NOMO-1 (cell line): Measurements from ENCODE around the gene SLC24A1.

Experiments used
- DNase-seq, 2 experiments: peaks; one replicate each; lab custom pipeline; 2025; ENCODE audit not compliant: unreplicated experiment in 2 of 2; lab: John Stamatoyannopoulos, UW

The SLC24A1 gene

DNA sequence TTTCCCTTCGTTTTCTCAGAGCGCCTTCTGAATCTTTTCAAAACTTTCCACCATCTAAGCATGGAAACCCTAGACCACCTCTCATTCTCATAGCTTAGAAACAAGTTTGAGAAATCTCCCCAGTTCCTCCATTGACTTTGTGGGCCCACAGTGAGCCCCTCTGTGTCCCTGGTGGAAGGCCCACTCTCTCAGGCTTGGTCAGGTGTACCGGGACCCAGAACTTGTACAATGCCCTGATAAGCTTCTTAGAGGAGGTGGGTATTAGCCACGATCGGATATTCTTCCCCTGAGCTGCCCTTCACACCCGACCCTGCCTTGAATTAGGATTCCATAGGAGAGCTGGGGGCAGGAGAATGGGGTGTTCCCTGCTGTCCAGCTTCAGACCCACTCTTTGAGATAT, at the start of gene SLC24A1:
TSS of gene SLC24A1 (plus strand) at position 301 of the 400 bp plus-strand sequence. CDS start 2,143 bp downstream, outside the sequence.
- no peak for DNase-seq

DNA sequence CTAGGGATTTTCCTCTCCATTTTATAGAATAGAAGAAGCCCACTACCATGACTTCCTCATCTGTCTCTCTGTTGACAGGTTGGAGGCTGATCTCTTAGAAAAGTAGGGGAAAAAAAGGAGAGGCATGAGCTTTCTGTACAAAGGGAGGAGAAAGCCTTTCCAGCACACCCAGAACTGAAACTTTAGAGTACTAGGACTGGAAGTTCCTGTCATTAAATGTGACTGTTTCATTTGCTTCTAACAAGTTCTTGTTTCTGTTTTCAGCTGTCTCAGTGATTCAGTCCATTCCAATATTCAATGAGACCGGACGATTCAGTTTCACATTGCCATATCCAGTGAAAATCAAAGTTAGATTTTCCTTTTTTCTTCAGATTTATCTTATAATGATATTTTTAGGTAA, 49.8 kb upstream of the SLC24A1 start:
- no peak for DNase-seq

DNA sequence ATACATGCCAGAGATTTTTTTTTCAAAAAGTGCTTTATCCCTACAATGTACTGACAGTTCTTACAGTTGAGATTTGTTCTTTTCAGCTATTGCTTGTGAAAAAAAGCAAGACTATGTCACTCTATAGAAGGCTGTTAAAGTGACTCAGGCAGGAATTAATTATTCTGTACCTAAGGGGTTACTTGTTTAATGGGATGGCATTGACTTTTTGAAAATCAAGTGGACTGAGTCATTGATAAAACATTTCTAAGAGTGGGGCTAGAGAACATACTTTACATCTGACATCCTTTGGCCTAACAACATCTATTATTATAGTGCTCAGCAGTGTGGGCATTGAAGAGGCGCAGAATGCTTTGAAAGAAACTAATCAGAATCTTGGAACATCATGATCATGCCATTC, 45.1 kb upstream of the SLC24A1 start:
- DNase-seq, result no peak

DNA sequence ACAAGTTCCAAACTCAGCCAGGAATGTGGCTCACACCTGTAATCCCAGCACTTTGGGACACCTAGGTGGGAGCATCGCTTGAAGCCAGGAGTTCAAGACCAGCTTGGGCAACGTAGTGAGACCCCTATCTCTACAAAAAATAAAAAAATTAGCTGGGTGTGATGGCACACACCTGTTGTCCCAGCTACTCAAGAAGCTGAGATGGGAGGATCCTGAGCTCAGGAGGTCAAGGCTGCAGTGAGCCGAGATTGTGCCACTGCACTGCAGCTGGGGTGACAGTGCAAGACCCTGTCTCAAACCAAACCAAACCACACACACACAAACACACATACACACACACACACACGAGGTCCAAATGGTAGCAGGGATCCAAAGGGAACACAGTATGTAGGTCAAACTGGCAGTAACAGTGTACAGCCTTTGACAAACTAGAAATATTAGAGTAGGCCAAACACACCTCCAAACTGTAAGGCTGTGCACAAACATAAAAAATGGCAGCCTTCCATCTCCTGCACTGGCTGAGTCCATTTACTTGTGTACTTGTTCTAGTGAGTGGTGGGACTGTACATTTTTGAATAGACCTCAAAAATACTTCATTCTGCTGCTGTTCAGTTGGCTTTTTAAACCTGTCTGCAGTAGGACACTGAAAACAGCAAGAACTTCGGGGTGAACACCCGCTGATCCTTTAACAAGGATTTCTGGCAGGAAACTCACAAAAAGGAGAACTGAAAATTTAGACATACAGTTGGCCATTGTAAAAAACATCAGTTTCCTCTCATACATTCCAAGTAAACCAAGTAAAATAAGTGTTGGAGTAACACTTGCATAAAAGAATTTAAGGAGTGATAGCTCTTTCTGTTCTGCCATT, 44.4 kb upstream of the SLC24A1 start:
- peak in 1 of 2 experiments; percentile 36 for DNase-seq

- DNase-seq, result no peak
Observed at GRCh38 chr15:65578904-65579728, 42.6 kb upstream of the SLC24A1 start.

GRCh38 chr15:65579762-65580161, 42.0 kb upstream of the SLC24A1 start:
- DNase-seq, result no peak

DNA sequence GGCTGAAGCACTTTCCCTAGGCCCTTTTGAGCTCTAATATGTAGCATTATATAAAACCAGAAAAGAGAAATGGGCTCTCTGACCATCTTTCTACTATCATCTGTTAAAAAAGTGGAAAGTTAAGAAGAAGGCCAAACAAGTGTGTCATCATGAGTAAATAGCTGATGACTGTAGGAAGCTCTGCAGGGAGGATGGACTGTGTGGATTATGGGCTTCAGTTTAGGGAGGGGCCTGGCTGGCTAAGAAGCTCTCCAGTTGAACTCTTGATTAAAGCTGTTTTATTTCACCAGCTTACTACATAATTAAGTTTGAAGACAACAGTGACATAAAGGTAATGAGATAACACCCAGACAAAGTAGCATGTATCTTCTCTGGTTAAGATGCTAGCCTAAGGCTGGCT, 41.5 kb upstream of the SLC24A1 start:
- no peak for DNase-seq

DNA sequence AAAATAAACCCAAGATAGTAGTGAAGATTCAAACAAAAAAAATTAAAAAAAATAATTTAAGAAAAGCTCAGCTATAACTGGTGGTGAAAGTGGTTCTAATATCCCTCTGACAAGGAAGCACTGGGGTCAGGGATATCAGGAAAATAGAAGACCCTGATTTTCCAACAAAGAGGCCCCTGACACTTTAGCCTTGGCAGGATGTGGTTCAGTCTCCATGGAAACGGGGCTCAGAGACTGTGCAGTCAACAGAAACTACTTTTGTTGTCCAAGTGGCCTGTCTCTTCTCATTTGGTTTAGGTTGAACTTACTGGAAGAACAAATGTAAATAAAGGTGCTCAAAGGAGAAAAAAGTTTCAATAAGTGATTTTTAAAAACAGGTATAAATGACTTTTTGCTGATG, 38.0 kb upstream of the SLC24A1 start:
- DNase-seq, result no peak

GRCh38 chr15:65584241-65584640, 37.5 kb upstream of the SLC24A1 start:
- DNase-seq, result no peak

DNA sequence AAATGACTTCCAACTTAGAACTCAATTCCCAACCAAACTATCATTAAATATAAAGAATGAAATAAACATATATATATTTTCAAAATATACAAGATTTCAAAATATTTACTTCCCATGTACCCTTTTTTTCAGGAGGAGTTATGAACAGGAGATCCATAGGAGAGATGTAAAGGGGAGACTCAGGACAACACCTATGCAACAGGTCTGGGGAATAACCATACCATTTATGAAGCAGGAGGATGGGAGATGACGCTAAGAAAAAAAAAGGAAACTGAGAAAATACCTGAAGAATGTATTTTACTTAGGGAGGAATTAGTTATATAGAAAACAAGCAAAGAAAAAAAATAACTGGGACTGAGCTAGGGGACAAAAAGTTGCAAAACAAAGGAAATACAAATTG, 34.6 kb upstream of the SLC24A1 start:
- DNase-seq, result no peak

- no peak for DNase-seq
Observed at GRCh38 chr15:65595960-65596359, 25.8 kb upstream of the SLC24A1 start.

DNA sequence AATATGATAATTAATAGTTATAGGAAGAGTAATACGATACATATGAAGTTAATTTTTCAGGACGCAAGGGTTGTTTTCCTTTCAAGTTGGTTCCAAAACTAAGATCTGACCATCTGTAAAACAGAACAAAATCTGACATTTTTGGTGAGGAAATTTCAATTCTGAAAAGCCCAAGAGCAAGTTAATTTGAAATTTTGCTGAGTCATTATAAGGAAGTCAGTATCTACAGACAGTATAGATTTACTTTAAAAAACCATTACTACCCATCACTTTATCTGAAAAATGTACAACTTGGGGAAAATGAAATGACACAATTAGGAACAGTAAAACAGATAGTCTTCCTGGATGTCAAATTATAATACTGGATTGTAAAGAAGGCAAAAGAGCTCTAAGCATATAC, 23.3 kb upstream of the SLC24A1 start:
- no peak for DNase-seq

GRCh38 chr15:65599677-65600076, 22.1 kb upstream of the SLC24A1 start:
- DNase-seq, result no peak

DNA sequence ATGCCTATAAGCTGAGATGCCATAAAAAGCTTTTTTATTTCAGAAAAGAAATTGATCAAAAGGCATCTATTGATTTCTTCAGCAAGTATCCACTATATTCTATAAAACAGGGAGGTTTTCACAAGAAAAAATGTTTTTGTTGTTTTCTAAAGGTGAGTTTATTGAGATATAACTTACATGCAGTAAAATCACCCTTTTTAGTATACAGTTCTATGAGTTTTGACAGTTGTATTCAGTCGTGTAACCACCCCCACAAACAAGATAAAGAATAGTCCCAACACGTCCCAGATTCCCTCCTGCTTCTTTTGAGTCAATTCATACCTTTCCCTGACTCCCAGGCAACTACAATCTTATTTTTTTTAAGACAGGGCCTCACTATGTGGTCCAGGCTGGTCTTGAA, 18.6 kb upstream of the SLC24A1 start:
- DNase-seq, result no peak

DNA sequence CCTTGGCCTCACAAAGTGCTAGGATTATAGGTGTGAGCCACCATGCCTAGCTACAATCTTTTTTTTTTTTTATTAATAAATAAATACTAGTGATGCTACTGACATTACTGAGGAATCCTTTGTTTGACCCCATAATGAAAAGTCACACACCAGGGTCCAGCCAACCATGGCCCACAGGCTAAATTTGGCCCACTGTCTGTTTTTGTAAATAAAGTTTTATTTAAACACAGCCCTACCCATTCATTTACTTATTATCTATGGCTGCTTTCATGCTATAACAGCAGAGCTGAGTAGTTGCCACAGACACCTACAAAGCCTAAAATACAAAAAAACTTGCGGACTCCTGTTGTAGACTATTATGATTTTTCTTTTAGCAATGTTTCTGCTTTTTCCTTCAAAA, 18.2 kb upstream of the SLC24A1 start:
- no peak for DNase-seq

DNA sequence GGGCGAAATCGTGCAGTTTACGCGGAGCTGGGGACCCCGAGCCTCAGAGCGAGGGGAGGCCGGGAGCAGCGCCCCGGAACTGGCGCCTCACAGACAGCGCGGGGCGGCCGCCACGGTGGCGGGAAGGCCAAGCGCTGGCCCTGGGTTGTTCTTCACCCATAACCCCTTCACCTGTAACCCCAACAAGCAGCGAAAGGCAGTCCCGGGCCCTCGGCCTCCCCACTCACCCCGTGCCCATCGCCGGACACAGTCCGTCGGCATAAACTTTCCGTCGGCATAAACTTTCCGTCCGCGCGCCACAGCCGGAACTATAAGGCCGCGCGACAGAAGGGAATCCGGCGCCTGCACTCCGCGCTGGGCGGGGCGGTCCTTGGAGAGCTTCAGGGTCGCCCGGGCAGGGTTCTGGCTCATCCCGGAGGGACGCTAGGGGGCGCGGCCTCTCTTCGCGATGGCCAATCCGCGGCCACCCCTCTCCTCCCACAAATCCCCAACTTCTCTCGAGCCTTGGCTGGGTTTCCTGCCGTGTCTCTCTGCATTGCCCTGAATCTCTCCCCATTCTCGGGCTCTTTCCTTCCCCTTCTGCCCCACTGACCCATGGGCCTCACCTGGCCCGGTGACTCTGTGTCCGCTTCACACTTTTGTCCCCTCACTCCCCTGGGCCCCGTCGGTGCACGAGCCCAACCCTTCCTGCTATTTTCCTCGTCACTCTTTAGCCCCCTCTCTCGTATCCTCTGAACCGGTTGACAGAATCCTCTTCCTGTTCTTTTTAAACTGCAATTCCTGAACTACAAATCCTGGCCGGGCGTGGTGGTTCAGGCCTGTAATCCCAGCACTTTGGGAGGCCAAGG, 10.6 kb upstream of the SLC24A1 start, which contains the start of gene INTS14:
TSS of gene INTS14 (minus strand) at position 261 of the 848 bp plus-strand sequence. CDS start 3,751 bp downstream, outside the sequence.
- DNase-seq, result peak; percentile 96

- DNase-seq, result no peak
Observed at GRCh38 chr15:65611888-65612615, 9.7 kb upstream of the SLC24A1 start.

DNA sequence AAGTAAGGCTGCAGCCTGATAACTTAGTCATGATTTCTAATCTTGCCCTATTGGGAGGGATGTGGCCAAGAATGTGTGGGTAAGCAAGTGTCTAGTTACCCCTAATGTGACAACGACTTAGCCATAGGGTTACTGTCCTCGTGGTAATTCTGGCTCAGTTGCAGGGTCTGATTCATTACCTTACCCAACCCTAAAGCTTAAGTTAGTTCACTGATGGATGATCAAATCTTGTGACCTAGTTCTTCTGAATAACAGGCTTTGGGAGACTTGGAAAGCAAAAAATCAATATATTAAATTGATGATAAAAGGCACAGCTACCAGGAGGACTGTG, 9.2 kb upstream of the SLC24A1 start:
- no peak for DNase-seq

DNA sequence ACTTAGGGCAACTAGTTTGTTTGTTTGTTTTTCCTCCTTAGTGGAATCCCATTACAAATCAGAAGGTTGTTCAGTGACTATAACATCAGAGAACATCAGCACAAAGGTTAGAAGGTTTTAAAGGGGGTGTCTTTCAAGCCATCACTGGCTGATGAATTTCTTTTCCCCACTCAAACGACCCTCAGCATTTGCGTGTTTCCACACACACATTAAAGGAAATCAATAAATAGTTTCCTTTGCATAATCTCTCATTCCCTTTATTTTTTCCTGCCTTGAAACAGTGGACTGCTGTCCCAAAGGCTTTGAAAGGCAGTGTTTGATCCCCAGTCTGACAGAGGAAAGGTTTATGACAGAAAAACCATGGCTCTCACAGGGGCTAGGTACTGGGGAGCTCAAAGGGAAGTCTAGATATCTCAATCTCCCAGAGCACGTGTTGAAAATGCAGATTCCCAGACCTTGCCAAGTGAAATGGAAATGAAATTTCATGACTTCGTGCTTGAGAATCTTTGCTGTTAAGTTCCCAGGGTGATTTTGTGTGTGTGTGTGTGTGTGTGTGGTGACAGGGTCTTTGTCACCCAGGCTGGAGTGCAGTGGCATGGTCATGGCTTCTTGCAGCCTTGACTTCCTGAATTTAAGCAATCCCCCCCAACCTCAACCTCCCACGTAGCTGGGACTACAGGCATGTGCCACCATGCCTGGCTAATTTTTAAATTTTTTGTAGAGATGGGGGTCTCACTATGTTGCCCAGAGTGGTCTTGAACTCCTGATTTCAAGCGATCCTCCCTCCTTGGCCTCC, 8.6 kb upstream of the SLC24A1 start:
- no peak for DNase-seq
